Subcutaneous adipose tissue (tissue), 4 donors: ENCODE measurements around the gene ALAS1. TPM values are rescaled to one million over a fixed set of nuclear protein-coding genes. Genes with fewer than 3 reads are reported as not detected.

Experiments used
- total RNA-seq, 4 donors: library from RNA; depleted of rRNA; stranded (reverse); fragments of >200 nt; gene quantifications; one replicate each; pipeline ENCODE4 v1.1.0, GENCODE V29; 2016
- TF ChIP-seq, protein P1 (sequence below): fragments of 450-650 bp; IDR thresholded peaks from one replicate; pipeline ENCODE4 v1.5.1; 2016; ENCODE audit warnings: low read depth, mild to moderate bottlenecking, control low read depth, antibody characterized with exemption, moderate library complexity

ALAS1 gene
- total RNA-seq, 4 donors from 2014 or later = 25.8 to 44.3 (median 39.0) TPM

DNA sequence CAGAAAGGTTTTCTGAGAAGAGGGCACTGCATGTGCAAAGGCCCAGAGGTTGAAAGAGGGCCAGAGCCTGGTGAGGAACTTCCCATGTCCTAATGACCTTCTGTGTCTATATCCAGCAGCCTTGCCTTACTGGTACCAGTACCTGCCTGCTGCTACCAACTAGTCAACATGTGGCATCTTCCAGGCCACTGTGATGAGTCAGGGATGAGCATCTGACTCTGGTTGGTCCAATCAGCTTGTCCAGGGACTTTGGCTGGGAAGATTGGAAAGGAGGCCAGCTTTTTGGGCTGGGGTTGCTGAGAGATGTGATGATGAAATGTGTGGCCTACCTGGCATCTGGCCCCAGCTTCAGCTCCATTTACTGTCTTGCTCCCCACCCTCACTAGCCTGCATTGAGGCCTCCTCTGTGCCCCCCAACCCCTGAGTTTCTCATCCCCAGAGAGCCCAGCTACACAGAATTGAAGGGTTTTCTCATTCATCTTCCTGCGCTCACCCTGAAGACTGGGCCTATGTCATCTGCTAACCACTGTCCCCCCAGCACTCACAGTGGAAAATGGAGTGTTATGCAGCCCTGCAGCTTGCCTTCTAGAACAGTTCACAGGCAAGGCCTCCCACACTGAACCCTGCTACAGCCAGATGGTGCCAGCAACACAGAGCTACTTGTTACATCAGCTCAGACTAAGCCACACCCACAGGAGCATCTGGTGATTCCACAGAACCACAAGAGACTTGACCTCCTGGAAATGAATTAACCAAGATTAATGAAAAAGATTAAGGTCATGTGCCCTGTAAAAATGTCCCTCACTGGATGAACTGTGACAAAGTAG, 42.3 kb downstream of the ALAS1 start:
- TF ChIP-seq, protein P1, sequence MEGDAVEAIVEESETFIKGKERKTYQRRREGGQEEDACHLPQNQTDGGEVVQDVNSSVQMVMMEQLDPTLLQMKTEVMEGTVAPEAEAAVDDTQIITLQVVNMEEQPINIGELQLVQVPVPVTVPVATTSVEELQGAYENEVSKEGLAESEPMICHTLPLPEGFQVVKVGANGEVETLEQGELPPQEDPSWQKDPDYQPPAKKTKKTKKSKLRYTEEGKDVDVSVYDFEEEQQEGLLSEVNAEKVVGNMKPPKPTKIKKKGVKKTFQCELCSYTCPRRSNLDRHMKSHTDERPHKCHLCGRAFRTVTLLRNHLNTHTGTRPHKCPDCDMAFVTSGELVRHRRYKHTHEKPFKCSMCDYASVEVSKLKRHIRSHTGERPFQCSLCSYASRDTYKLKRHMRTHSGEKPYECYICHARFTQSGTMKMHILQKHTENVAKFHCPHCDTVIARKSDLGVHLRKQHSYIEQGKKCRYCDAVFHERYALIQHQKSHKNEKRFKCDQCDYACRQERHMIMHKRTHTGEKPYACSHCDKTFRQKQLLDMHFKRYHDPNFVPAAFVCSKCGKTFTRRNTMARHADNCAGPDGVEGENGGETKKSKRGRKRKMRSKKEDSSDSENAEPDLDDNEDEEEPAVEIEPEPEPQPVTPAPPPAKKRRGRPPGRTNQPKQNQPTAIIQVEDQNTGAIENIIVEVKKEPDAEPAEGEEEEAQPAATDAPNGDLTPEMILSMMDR = no peak

DNA sequence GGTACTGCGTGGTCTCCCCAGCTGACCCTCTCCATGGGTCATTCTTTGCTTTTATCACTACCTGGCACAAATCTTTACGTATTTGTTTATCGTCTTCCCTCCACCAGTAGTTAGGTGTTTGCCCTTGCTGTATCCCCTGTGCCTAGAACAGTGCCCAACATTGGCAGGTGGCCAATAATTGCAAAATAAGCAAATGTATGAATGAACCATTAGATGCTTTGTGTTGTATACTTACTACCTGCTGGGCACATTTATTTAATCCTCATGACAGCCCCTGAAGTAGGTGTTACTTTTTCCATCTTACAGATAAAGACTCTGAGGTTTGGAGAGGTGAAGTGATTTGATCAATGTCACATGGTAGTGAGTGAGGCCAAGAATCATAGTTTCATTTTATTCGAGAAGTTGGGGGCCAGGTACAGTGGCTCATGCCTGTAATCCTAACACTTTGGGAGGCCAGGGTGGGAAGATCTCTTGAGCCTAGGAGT, 43.0 kb downstream of the ALAS1 start:
- TF ChIP-seq, protein P1 = no peak

DNA sequence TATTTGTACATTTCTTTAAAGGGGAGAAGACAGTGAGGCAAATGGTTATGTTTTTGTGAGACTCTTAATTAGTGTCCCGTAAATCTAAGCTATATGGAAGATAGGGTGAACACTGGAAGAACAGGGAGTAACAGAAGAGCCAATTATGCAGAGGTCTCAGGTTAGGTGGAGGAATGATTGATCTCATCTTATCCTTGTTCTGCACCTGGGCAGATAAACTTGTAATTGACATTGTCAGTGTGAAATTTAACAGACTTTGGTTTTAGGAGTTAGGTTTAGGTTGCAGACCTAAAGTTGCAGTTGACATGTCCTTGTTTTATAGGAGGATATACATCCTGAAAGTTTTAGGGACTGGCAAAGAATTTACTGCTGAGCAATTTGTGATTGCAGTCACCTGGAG, 44.1 kb downstream of the ALAS1 start:
- TF ChIP-seq, protein P1 = no peak

DNA sequence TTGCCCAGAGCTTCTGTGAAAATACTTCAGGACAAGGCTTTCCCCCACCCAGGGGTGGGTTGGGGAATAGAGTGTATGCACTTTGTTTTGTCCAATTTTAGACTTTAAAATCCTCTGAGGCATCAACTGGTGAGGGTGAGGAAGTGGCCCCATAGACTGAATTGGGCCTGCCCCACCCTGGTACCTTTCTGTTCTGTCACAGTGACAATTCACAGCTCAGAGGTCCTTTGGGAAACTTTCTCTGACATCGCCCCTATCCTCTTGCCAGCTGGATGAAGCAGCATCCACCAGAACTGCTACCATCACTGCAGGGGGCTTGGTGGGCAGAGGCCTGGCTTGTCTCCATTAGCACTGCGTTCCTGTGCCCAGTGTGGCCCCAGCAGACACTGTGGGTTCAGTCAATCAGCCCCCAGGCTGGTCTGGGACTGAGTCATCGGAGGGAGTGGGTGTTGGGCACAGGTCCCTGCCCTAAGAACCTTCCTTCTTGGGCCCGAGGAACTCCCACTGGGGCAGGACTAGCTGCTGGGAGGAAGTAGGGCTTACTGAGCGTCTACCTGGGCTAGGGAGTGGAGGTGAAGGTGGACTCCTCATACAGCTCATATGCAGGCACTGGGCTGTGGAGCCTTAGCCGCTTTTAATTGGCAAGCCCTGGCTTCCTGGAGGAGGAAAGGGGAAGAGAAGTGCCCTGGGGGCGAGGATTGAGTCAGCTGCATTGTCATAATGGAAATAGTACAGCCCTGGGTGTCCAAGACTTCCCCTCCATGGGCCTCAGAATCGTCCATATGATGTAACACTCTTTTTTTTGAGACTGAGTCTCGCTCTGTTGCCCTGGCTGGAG, 46.0 kb downstream of the ALAS1 start:
- TF ChIP-seq, protein P1 = no peak

DNA sequence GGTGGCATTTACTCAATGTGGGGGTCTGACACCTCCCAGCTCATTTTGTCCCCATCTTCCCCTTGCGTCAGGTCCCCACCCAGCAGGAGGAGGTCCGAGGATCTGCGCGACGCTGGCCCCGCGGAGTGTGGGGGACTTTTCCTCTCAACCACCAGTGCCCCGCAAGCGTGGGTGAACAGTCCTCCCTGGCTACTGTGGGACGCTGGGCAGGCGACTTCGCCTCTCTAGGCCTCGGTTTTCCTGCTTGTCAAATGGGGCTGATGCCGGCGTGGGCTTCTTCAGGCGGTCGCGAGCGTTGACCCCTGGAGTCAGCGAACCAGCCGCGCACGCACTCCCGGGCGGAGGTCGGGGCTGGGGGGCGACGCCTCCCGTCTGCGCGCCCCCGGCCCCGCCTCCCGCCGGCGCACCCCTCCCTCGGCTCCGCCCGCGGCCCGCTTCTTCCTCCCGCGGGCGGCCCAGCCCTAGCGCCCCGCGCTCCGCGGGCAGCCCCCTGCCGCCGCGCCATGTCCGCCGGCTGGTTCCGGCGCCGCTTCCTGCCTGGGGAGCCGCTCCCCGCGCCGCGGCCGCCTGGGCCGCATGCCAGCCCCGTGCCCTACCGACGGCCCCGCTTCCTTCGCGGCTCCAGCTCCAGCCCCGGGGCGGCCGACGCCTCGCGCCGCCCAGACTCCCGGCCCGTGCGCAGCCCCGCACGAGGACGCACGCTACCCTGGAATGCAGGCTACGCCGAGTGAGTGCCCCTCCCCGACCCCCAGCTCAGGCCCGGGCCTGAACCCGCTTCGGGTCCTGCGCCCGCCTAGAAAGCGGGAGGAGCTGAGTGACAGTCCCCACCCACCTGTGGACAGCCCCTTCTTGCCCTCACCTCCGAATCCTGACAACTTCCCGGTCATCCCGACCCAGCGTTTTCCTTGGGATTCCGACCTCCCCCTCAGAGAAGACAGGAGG, 47.6 kb downstream of the ALAS1 start, which contains the start of gene PPM1M:
Gene PPM1M (plus strand): TSS at position 438 of the 942 bp plus-strand sequence. CDS start 66 bp downstream, at position 504.
- TF ChIP-seq, protein P1 = no peak

DNA sequence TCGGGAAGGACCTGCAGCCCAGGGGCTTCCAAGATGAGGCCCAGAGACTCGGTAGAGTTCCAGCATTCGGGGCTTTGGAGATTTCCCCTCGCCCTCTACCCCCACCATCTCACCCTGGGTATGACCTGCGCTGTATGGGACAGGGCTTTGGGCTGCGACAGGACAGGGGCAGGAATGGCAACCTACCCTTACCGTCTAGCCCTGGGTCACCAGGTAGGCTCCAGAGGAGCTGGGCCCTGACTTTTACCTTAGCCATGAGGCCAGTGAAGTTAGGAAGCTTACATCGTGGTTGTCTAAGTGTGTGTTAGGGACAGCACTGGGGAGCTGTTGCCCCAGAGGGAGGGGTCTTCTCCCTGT, 48.3 kb downstream of the ALAS1 start:
- TF ChIP-seq, protein P1 = no peak
